ENCODE measurements around the gene BCL3. TPM values are rescaled to one million over a fixed set of nuclear protein-coding genes. Genes with fewer than 3 reads are reported as not detected.

BCL3 gene
- total RNA-seq, 1 experiment from 2014 or later, result 37.9 TPM

DNA sequence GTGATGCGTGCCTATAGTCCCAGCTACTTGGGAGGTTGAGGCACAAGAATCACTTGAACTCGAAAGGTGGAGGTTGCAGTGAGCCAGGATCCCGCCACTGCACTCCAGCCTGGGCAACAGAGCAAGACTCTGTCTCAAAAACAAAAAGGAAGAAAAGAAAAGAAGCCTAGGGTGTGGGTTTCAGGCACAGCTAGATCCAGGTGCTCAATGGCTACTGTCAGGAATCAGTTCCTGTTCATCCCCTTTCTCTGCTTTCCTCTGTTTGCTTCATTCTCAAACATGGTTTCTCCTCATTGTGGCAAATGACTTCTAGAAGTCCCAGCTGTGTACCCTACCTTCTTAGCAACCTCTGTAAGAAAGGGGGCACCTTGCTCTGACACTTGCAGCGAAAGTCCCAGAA is 35.0 kb downstream of the BCL3 start:
- ChIA-PET CTCF (interaction anchor here (0.8 to 1.9 kb wide), 8 partner anchors 10 to 858 kb away, joined by 3 to 7 read pairs (median 5); partner anchors contain the start of gene TOMM40), RAD21 (ENCODE audit: low non-redundant PET in 1 of 2, low total read pairs in 2 of 2, uncharacterized antibody in 2 of 2, unreplicated experiment in 2 of 2) (no interaction called here), POLR2A (no interaction called here)
- H3K4me1 ChIP-seq (ENCODE audit: control insufficient read depth in 1 of 2, insufficient read depth in 2 of 2, low read length in 2 of 2), result peaks cover 7 to 21% of the 10 kb centered on the region in 2 experiments
- no peak overlapping the region for H3K27ac ChIP-seq (ENCODE audit: low read depth, low read length)
- DNase-seq (ENCODE audit: low read depth, low spot score) (no peak), ATAC-seq (no peak)
- no peaks in the 10 kb centered on the region for H3K9me3 ChIP-seq (ENCODE audit: control insufficient read depth in 1 of 2, insufficient read depth in 1 of 2, low read depth in 1 of 2, low read length in 2 of 2)
- H3K9ac ChIP-seq (ENCODE audit: low read length), result no peak overlapping the region
- peaks cover 13 to 18% of the 10 kb centered on the region in 2 experiments; a peak in 3 of 4 replicates for H3K36me3 ChIP-seq (ENCODE audit: control insufficient read depth in 1 of 2, insufficient read depth in 2 of 2, low read length in 2 of 2)
- peaks cover 33% of the 10 kb centered on the region for H3K79me2 ChIP-seq (ENCODE audit: insufficient read depth, low read length)
- H3K4me2 ChIP-seq (ENCODE audit: low read length), result no peak overlapping the region
- no TSS peak for BruUV-seq (replicated peaks)
- H2AFZ ChIP-seq (ENCODE audit: low read depth, low read length, poor library complexity, severe bottlenecking), result no peak overlapping the region
- no peak overlapping the region for H3K4me3 ChIP-seq (replicated peaks in 1 of 2; ENCODE audit: low read depth in 1 of 2, low read length in 2 of 2)
- intact Hi-C loops (cut with micrococcal nuclease), result no loop called here
- H3K9me2 ChIP-seq (ENCODE audit: insufficient read depth), result no peaks in the 10 kb centered on the region
- H4K20me1 ChIP-seq (ENCODE audit: insufficient read depth), result no peaks in the 10 kb centered on the region
- TF ChIP-seq, protein P1, sequence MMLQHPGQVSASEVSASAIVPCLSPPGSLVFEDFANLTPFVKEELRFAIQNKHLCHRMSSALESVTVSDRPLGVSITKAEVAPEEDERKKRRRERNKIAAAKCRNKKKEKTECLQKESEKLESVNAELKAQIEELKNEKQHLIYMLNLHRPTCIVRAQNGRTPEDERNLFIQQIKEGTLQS (IDR thresholded peaks at IDR 0.05), result no peak
- no peak for TF ChIP-seq SRF (IDR thresholded peaks at IDR 0.05; ENCODE audit: low read depth)
- no peak for TF ChIP-seq TCF7L2 (IDR thresholded peaks at IDR 0.05; ENCODE audit: borderline replicate concordance, extremely low read depth, insufficient read depth, insufficient read length)
- no peak for TF ChIP-seq SIN3A (IDR thresholded peaks at IDR 0.05; ENCODE audit: low read depth)
- TF ChIP-seq SP1 (IDR thresholded peaks at IDR 0.05; ENCODE audit: low read depth), result no peak
- TF ChIP-seq YY1 (IDR thresholded peaks at IDR 0.05; ENCODE audit: extremely low read depth, insufficient replicate concordance, low read depth, low read length), result no peak
- TF ChIP-seq CEBPB (IDR thresholded peaks at IDR 0.05; ENCODE audit: low read depth), result no peak
- no peak for TF ChIP-seq ZNF274 (IDR thresholded peaks at IDR 0.05; ENCODE audit: low read depth, low read length)
- H3K27me3 ChIP-seq (ENCODE audit: insufficient read depth, low read length), result no peaks in the 10 kb centered on the region

- POLR2A ChIA-PET, result interaction anchor here (0.6 to 1.0 kb wide), 2 partner anchors 19 to 59 kb away, joined by 3 read pairs; no protein-coding TSS in a partner anchor
- Histone ChIP-seq H3K79me2 (ENCODE audit: insufficient read depth, low read length) (peaks cover 16% of the 10 kb centered on the region; the same call in 1 of the 2 replicates), H3K4me1 (ENCODE audit: control insufficient read depth in 1 of 2, insufficient read depth in 2 of 2, low read length in 2 of 2) (peaks cover 3 to 6% of the 10 kb centered on the region in 2 experiments; a peak in 3 of 4 replicates), H3K9ac (ENCODE audit: low read length) (no peak overlapping the region), H3K36me3 (ENCODE audit: control insufficient read depth in 1 of 2, insufficient read depth in 2 of 2, low read length in 2 of 2) (peaks cover 24 to 34% of the 10 kb centered on the region in 2 experiments), H3K27me3 (ENCODE audit: insufficient read depth, low read length) (no peaks in the 10 kb centered on the region), H3K4me2 (ENCODE audit: low read length) (no peak overlapping the region), H4K20me1 (ENCODE audit: insufficient read depth) (no peaks in the 10 kb centered on the region), H3K9me2 (ENCODE audit: insufficient read depth) (no peaks in the 10 kb centered on the region), H3K27ac (ENCODE audit: low read depth, low read length) (no peak overlapping the region), H2AFZ (ENCODE audit: low read depth, low read length, poor library complexity, severe bottlenecking) (no peak overlapping the region), H3K9me3 (ENCODE audit: control insufficient read depth in 1 of 2, insufficient read depth in 1 of 2, low read depth in 1 of 2, low read length in 2 of 2) (no peaks in the 10 kb centered on the region), H3K4me3 (replicated peaks in 1 of 2; ENCODE audit: low read depth in 1 of 2, low read length in 2 of 2) (no peak overlapping the region)
- DNase-seq (ENCODE audit: low read depth, low spot score) (no peak), ATAC-seq (no peak)
- TF ChIP-seq SP1 (IDR thresholded peaks at IDR 0.05; ENCODE audit: low read depth), result no peak
- no peak for TF ChIP-seq ELF1 (IDR thresholded peaks at IDR 0.05; ENCODE audit: borderline replicate concordance, low read depth)
- no peak for TF ChIP-seq CEBPB (IDR thresholded peaks at IDR 0.05; ENCODE audit: low read depth)
- TF ChIP-seq POLR2AphosphoS5 (IDR thresholded peaks at IDR 0.05; ENCODE audit: low read depth, low read length), result no peak
- no peak for TF ChIP-seq SRF (IDR thresholded peaks at IDR 0.05; ENCODE audit: low read depth)
- no peak for TF ChIP-seq EZH2phosphoT487 (IDR thresholded peaks at IDR 0.05; ENCODE audit: borderline replicate concordance)
- no peak for TF ChIP-seq RAD21 (IDR thresholded peaks at IDR 0.05; ENCODE audit: low read depth)
- no TSS peak for BruUV-seq (replicated peaks)
- RAD21 ChIA-PET (ENCODE audit: low non-redundant PET in 1 of 2, low total read pairs in 2 of 2, uncharacterized antibody in 2 of 2, unreplicated experiment in 2 of 2), result no interaction called here
- CTCF ChIA-PET, result interaction anchor here (1.2 to 1.7 kb wide), 2 partner anchors 22 to 61 kb away, joined by 6 read pairs; partner anchors contain the start of gene NECTIN2
- intact Hi-C loops (cut with micrococcal nuclease), result loop anchor here (2.0 kb wide), 1 partner anchor 60 kb away; no protein-coding TSS in a partner anchor
These were observed 36.8 kb downstream of the BCL3 start for GRCh38 chr19:44785271-44785670.
